ENCODE measurements around the gene SCN4A.

DNA sequence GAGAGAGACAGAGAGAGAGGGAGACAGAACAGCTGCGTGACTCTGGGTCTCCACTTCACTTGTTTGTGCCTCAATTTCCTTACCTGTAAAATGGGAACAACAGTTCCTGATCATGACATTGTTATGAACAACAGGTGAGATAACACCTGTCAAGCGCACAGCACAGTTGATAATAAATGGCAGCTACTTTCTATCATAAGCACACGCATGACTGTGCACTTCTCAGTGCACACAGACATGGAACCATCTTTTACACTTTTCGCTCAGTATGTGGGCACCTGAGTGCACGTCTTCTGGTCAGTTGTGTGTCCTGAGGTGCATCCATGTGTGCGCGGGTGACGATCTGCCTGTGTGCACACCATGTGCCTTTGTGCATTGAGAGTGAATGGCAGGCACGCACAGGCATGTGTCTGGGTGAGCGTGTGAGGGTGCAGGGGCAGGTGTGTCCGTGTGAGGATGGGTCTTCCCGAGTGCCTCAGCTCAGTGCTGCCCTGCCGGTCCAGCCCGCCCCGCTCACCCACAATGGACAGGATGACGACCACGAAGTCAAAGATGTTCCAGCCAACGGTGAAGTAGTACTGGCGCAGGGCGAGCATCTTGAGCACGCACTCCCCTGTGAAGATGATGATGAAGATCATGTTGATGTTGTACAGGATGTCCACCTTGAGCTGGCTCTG lies 30.3 kb downstream of the SCN4A start:
- TF ChIP-seq, protein P1, sequence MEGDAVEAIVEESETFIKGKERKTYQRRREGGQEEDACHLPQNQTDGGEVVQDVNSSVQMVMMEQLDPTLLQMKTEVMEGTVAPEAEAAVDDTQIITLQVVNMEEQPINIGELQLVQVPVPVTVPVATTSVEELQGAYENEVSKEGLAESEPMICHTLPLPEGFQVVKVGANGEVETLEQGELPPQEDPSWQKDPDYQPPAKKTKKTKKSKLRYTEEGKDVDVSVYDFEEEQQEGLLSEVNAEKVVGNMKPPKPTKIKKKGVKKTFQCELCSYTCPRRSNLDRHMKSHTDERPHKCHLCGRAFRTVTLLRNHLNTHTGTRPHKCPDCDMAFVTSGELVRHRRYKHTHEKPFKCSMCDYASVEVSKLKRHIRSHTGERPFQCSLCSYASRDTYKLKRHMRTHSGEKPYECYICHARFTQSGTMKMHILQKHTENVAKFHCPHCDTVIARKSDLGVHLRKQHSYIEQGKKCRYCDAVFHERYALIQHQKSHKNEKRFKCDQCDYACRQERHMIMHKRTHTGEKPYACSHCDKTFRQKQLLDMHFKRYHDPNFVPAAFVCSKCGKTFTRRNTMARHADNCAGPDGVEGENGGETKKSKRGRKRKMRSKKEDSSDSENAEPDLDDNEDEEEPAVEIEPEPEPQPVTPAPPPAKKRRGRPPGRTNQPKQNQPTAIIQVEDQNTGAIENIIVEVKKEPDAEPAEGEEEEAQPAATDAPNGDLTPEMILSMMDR (IDR thresholded peaks at IDR 0.05) = no peak
- no peak for TF ChIP-seq POLR2A (IDR thresholded peaks at IDR 0.05; ENCODE audit: low read depth)
- TF ChIP-seq POLR2AphosphoS5 (IDR thresholded peaks at IDR 0.05) = no peak
- no peak for TF ChIP-seq EP300 (IDR thresholded peaks at IDR 0.05)

Measured in esophagus muscularis mucosa (tissue), 4 donors.